SK-N-SH (cell line): ENCODE results near the gene CERCAM. TPM values are rescaled to one million over a fixed set of nuclear protein-coding genes. Genes with fewer than 3 reads are reported as not detected.

ENCODE experiments used
- CTCF ChIA-PET: fragments of 300-600, 350-600 bp; formaldehyde crosslinking; extraction: SDS; loops from one replicate; lab custom pipeline; 2021; lab: Yijun Ruan, JAX
- POLR2A ChIA-PET: fragments of 350-600 bp; sonication (Branson Sonifier 250); formaldehyde crosslinking; extraction: SDS; loops from one replicate; lab custom pipeline; 2020; ENCODE audit warnings: antibody characterized with exemption, inconsistent platforms; lab: Yijun Ruan, JAX
- DNase-seq: peaks from one replicate; pipeline ENCODE4 v3.0.0; 2012
- H2AFZ ChIP-seq: fragments of 200-600 bp; sonication (generic); 2 replicates; pipeline ENCODE4 v1.8.1; 2016; ENCODE audit warnings: antibody characterized with exemption, mild to moderate bottlenecking, low read depth
- H3F3A ChIP-seq: fragments of 200-600 bp; sonication (generic); replicated peaks from 2 replicates; pipeline ENCODE3; 2016; ENCODE audit warnings: antibody characterized with exemption, mild to moderate bottlenecking; ENCODE audit not compliant: insufficient read depth
- H3K27ac ChIP-seq, 2 experiments: fragments of 200-500 bp in 1 of 2; fragments of 200-600 bp in 1 of 2; sonication (Bioruptor generic) in 1 of 2; sonication (generic), shearing (Covaris generic) in 1 of 2; 2 replicates each; pipeline versions ENCODE4 v1.5.1 to v1.6.1; 2014 to 2016; ENCODE audit warnings: low read depth in 2 of 2, inconsistent platforms in 1 of 2, low read length in 1 of 2, mild to moderate bottlenecking in 1 of 2, mixed read lengths in 1 of 2
- H3K27me3 ChIP-seq: fragments of 200-600 bp; sonication (generic), shearing (Covaris generic); 2 replicates; pipeline ENCODE4 v1.6.1; 2016; ENCODE audit warnings: mixed run types; ENCODE audit not compliant: insufficient read depth
- H3K36me3 ChIP-seq, 2 experiments: fragments of 200-500 bp in 1 of 2; fragments of 200-600 bp in 1 of 2; sonication (Bioruptor generic) in 1 of 2; sonication (generic) in 1 of 2; replicated peaks in 1 of 2; 2 replicates each; pipeline versions ENCODE3 to v1.5.1; 2014 to 2016; ENCODE audit warnings: low read length in 1 of 2, mild to moderate bottlenecking in 1 of 2; ENCODE audit not compliant: insufficient read depth in 2 of 2, control insufficient read depth in 1 of 2
- H3K4me1 ChIP-seq, 2 experiments: fragments of 200-500 bp in 1 of 2; fragments of 200-600 bp in 1 of 2; sonication (Bioruptor generic) in 1 of 2; sonication (generic), shearing (Covaris generic) in 1 of 2; 2 replicates each; pipeline versions ENCODE4 v1.5.1 to v1.6.1; 2014 to 2016; ENCODE audit warnings: low read depth in 1 of 2, low read length in 1 of 2, mixed run types in 1 of 2; ENCODE audit not compliant: insufficient read depth in 2 of 2, control insufficient read depth in 1 of 2
- H3K4me2 ChIP-seq: fragments of 200-600 bp; sonication (generic), shearing (Covaris generic); 2 replicates; pipeline ENCODE4 v1.6.1; 2017; ENCODE audit warnings: mixed run types
- H3K4me3 ChIP-seq, 2 experiments: fragments of 200-500 bp in 1 of 2; fragments of 200-600 bp in 1 of 2; sonication (Bioruptor generic) in 1 of 2; sonication (generic), shearing (Covaris generic) in 1 of 2; 2 replicates each; pipeline versions ENCODE4 v1.5.1 to v1.8.1; 2014 to 2016; ENCODE audit warnings: low read depth in 2 of 2, inconsistent platforms in 1 of 2, low read length in 1 of 2, mild to moderate bottlenecking in 1 of 2, mixed read lengths in 1 of 2, moderate library complexity in 1 of 2
- H3K79me2 ChIP-seq: fragments of 200-600 bp; sonication (generic); 2 replicates; pipeline ENCODE4 v1.8.1; 2017; ENCODE audit warnings: mild to moderate bottlenecking; ENCODE audit not compliant: insufficient read depth
- H3K9ac ChIP-seq: fragments of 200-600 bp; sonication (generic); 2 replicates; pipeline ENCODE4 v1.6.1; 2017; ENCODE audit warnings: mixed run types
- H3K9me2 ChIP-seq: fragments of 200-600 bp; sonication (generic); 2 replicates; pipeline ENCODE4 v1.6.1; 2017; ENCODE audit warnings: mixed run types
- H3K9me3 ChIP-seq: fragments of 200-600 bp; sonication (generic); 2 replicates; pipeline ENCODE4 v1.6.1; 2017; ENCODE audit warnings: mixed run types, mild to moderate bottlenecking, moderate library complexity
- H4K20me1 ChIP-seq: fragments of 200-600 bp; sonication (generic); 2 replicates; pipeline ENCODE4 v1.6.1; 2017; ENCODE audit warnings: mild to moderate bottlenecking, mixed run types; ENCODE audit not compliant: insufficient read depth
- ELF1 ChIP-seq: IDR thresholded peaks from 2 replicates; pipeline ENCODE4 v1.4.0; 2012
- EZH2phosphoT487 ChIP-seq: fragments of 200-600 bp; sonication (generic); IDR thresholded peaks from 2 replicates; pipeline ENCODE4 v1.6.1; 2017; ENCODE audit warnings: low read depth, mixed run types, mild to moderate bottlenecking, antibody characterized with exemption, moderate library complexity, borderline replicate concordance
- FOSL2 ChIP-seq: IDR thresholded peaks from 2 replicates; pipeline ENCODE4 v1.4.0; 2012; ENCODE audit warnings: low read depth, mild to moderate bottlenecking, moderate library complexity, borderline replicate concordance
- FOXM1 ChIP-seq: IDR thresholded peaks from 2 replicates; pipeline ENCODE4 v1.4.0; 2012; ENCODE audit warnings: low read depth, mild to moderate bottlenecking
- GATA2 ChIP-seq: sonication (generic); formaldehyde crosslinking; IDR thresholded peaks from 2 replicates; pipeline ENCODE4 v1.5.0; 2020; ENCODE audit warnings: mild to moderate bottlenecking, missing genetic modification reagents
- JUND ChIP-seq: IDR thresholded peaks from 2 replicates; pipeline ENCODE4 v1.4.0; 2012
- MXI1 ChIP-seq: IDR thresholded peaks from 2 replicates; pipeline ENCODE4 v1.6.1; 2012; ENCODE audit warnings: mild to moderate bottlenecking, low read depth, low read length, improper control_type of control experiment
- NRF1 ChIP-seq: IDR thresholded peaks from 2 replicates; pipeline ENCODE4 v1.6.1; 2012; ENCODE audit warnings: low read depth, mild to moderate bottlenecking, low read length
- POLR2AphosphoS5 ChIP-seq: IDR thresholded peaks from 2 replicates; pipeline ENCODE4 v1.6.1; 2012; ENCODE audit warnings: low read depth, low read length
- RAD21 ChIP-seq: IDR thresholded peaks from 2 replicates; pipeline ENCODE4 v1.6.1; 2012; ENCODE audit warnings: mild to moderate bottlenecking, low read length
- RCOR1 ChIP-seq: fragments of 150-350 bp; IDR thresholded peaks from 2 replicates; pipeline ENCODE4 v1.6.1; 2017; ENCODE audit warnings: antibody characterized with exemption, low read length
- RFX5 ChIP-seq: IDR thresholded peaks from 2 replicates; pipeline ENCODE4 v1.6.1; 2012; ENCODE audit warnings: mild to moderate bottlenecking, improper control_type of control experiment, low read length
- RXRA ChIP-seq: IDR thresholded peaks from 2 replicates; pipeline ENCODE4 v1.4.0; 2012; ENCODE audit warnings: low read depth, mild to moderate bottlenecking, borderline replicate concordance
- SMC3 ChIP-seq: IDR thresholded peaks from 2 replicates; pipeline ENCODE4 v1.6.1; 2012; ENCODE audit warnings: low read depth, low read length, improper control_type of control experiment
- TCF12 ChIP-seq: IDR thresholded peaks from 2 replicates; pipeline ENCODE4 v1.4.0; 2012
- YY1 ChIP-seq: IDR thresholded peaks from 2 replicates; pipeline ENCODE4 v1.4.0; 2012; ENCODE audit warnings: low read depth, mild to moderate bottlenecking
- WGBS: methylation state at CpG from one replicate; pipeline ENCODE4 v1.1.6; 2017; ENCODE audit warnings: low lambda C conversion rate; 5-methylcytosine and 5-hydroxymethylcytosine counted together
- polyA plus RNA-seq, 3 experiments: library from polyadenylated mRNA; depleted of rRNA; stranded (reverse); fragments of >200 nt; gene quantifications; 2 replicates each; pipeline ENCODE4 v1.2.3, GENCODE V29; 2012
- TF ChIP-seq, protein P1 (sequence below): fragments of 200-600 bp; sonication (generic); IDR thresholded peaks from 2 replicates; pipeline ENCODE4 v1.6.1; 2017; ENCODE audit warnings: antibody characterized with exemption, mild to moderate bottlenecking, moderate library complexity
- TF ChIP-seq, protein P2 (sequence below): IDR thresholded peaks from 2 replicates; pipeline ENCODE4 v1.4.0; 2012; ENCODE audit warnings: low read depth, borderline replicate concordance
- TF ChIP-seq, protein P3 (sequence below): fragments of 150-350 bp; IDR thresholded peaks from 2 replicates; pipeline ENCODE4 v1.6.1; 2017; ENCODE audit warnings: antibody characterized with exemption, low read length, low read depth, borderline replicate concordance

Gene CERCAM
- polyA plus RNA-seq, 1 of the 3 experiments (the other 2 are of a cell fraction): 131 TPM

DNA sequence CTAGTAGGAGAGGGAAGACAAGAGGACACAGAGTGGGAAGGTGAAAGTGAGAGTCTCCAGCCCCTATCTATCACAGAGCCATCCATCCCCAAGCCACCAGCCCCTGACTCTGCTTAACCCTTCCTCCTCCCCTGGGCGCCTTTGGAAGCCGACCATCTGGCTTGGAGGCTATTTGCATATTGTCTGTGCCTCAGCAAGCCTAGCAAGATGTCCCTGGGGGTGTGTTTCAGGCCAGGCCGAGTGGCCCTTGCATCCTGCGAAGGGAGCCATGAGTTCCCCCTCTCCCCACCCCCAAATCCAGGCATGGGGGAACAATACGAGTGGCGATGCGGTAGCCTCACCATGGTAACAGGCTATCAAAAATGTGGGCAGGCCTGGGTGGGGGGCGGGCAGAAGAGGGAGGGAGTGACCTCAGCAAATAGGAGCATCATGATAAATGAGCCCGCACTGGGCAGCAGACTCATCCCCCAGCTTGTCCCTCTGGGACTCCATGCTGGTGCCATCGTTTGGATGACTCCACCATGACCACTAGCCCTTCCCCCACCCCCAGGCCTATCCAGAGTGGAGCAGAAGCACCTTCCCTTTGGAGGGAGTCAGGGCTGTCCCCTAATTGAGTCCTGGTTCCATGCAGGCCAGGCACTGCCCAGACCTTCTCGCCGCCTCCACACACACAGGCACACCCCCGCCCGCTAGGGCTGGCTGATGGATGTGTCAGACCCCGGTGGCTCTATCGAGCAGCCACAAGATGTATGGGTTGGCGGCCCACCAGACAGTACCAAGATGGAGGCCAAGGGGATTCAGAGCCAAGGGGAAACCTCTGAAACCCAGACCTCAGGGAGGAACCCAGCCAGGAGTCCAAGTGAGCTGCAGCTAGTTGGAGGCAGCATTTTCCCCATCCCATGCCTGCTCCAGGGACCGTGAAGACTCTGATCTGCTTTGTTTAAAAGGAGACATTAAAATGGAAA is 34.9 kb upstream of the CERCAM start:
- no peak for DNase-seq
- no peaks in the 10 kb centered on the region for H3K9me2 ChIP-seq
- no peak overlapping the region for H3K9ac ChIP-seq
- no peak overlapping the region for H3K4me3 ChIP-seq
- TF ChIP-seq ELF1 (no peak), GATA2 (no peak), FOXM1 (no peak), RXRA (no peak), NRF1 (no peak), TCF12 (no peak), RFX5 (no peak), RCOR1 (no peak), SMC3 (no peak), JUND (no peak), MXI1 (no peak)
- TF ChIP-seq, protein P1, sequence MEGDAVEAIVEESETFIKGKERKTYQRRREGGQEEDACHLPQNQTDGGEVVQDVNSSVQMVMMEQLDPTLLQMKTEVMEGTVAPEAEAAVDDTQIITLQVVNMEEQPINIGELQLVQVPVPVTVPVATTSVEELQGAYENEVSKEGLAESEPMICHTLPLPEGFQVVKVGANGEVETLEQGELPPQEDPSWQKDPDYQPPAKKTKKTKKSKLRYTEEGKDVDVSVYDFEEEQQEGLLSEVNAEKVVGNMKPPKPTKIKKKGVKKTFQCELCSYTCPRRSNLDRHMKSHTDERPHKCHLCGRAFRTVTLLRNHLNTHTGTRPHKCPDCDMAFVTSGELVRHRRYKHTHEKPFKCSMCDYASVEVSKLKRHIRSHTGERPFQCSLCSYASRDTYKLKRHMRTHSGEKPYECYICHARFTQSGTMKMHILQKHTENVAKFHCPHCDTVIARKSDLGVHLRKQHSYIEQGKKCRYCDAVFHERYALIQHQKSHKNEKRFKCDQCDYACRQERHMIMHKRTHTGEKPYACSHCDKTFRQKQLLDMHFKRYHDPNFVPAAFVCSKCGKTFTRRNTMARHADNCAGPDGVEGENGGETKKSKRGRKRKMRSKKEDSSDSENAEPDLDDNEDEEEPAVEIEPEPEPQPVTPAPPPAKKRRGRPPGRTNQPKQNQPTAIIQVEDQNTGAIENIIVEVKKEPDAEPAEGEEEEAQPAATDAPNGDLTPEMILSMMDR: no peak
- TF ChIP-seq, protein P2, sequence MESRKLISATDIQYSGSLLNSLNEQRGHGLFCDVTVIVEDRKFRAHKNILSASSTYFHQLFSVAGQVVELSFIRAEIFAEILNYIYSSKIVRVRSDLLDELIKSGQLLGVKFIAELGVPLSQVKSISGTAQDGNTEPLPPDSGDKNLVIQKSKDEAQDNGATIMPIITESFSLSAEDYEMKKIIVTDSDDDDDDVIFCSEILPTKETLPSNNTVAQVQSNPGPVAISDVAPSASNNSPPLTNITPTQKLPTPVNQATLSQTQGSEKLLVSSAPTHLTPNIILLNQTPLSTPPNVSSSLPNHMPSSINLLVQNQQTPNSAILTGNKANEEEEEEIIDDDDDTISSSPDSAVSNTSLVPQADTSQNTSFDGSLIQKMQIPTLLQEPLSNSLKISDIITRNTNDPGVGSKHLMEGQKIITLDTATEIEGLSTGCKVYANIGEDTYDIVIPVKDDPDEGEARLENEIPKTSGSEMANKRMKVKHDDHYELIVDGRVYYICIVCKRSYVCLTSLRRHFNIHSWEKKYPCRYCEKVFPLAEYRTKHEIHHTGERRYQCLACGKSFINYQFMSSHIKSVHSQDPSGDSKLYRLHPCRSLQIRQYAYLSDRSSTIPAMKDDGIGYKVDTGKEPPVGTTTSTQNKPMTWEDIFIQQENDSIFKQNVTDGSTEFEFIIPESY: no peak
- TF ChIP-seq, all 33 proteins: peak for 0
- no peaks in the 10 kb centered on the region for H3F3A ChIP-seq
- no peak overlapping the region for H3K27ac ChIP-seq
- 97% methylated on average over 13 of the region's 18 CpGs for WGBS
- CTCF ChIA-PET: interaction anchor here (1.1 to 4.6 kb wide), 5 partner anchors 24 to 44 kb away, joined by 3 to 22 read pairs (median 5); partner anchors contain the start of gene CERCAM
- H3K36me3 ChIP-seq: peaks cover 11 to 69% of the 10 kb centered on the region in 2 experiments
- H2AFZ ChIP-seq: no peak overlapping the region
- H3K79me2 ChIP-seq: peaks cover 13% of the 10 kb centered on the region; the same call in 1 of the 2 replicates
- H4K20me1 ChIP-seq: no peaks in the 10 kb centered on the region
- POLR2A ChIA-PET: no interaction called here
- peaks cover 0 to 12% of the 10 kb centered on the region in 2 experiments; a peak in 1 of 4 replicates for H3K4me1 ChIP-seq
- H3K27me3 ChIP-seq: no peaks in the 10 kb centered on the region
- no peak overlapping the region for H3K4me2 ChIP-seq
- H3K9me3 ChIP-seq: no peaks in the 10 kb centered on the region

DNA sequence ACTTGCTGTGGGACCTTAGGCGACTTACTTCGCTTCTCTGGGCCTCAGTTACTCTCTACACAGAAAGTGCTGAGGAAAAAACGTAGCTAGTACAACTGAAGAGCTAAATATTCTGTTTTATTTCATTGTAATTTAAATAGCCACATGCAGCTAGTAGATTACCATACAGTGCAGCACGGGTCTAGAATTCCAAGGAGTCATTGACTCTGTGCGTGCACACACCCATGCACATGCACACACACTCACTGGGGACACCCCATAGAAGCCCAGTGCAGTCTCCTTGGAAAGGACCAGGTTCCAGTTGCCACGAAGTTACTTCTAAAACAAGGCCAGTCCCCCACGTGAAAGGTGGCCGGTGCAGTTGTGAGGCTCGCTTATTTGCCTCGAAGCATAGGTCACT is 32.5 kb upstream of the CERCAM start:
- Histone ChIP-seq H3K27me3 (no peaks in the 10 kb centered on the region), H3K27ac (no peak overlapping the region), H3K4me2 (no peak overlapping the region), H4K20me1 (no peaks in the 10 kb centered on the region), H3K36me3 (peaks cover 11 to 81% of the 10 kb centered on the region in 2 experiments), H3K9me3 (no peaks in the 10 kb centered on the region), H3K4me3 (no peak overlapping the region), H3K9ac (no peak overlapping the region), H2AFZ (no peak overlapping the region), H3F3A (no peaks in the 10 kb centered on the region), H3K79me2 (peaks cover 8% of the 10 kb centered on the region; the same call in 1 of the 2 replicates), H3K4me1 (no peaks in the 10 kb centered on the region; a peak in 1 of 4 replicates), H3K9me2 (no peaks in the 10 kb centered on the region)
- POLR2A ChIA-PET: no interaction called here
- DNase-seq: no peak
- no peak for TF ChIP-seq GATA2
- no peak for TF ChIP-seq EZH2phosphoT487
- TF ChIP-seq, protein P1: no peak
- TF ChIP-seq ELF1: no peak
- TF ChIP-seq RAD21: no peak
- no peak for TF ChIP-seq RFX5
- no peak for TF ChIP-seq POLR2AphosphoS5
- no peak for TF ChIP-seq NRF1
- TF ChIP-seq YY1: no peak
- TF ChIP-seq, protein P3, sequence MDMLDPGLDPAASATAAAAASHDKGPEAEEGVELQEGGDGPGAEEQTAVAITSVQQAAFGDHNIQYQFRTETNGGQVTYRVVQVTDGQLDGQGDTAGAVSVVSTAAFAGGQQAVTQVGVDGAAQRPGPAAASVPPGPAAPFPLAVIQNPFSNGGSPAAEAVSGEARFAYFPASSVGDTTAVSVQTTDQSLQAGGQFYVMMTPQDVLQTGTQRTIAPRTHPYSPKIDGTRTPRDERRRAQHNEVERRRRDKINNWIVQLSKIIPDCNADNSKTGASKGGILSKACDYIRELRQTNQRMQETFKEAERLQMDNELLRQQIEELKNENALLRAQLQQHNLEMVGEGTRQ: no peak
- TF ChIP-seq FOSL2: no peak
- CTCF ChIA-PET: no interaction called here
- WGBS: 88% methylated on average over 6 of the region's 10 CpGs
